HTR-8/SVneo (cell line): ENCODE data around the gene RBMX.
"Not testable (repeated sequence)": the region's sequence is repeated elsewhere in the genome, so short reads cannot be mapped to it uniquely, and the experiment has no call there.

Experiments
- DNase-seq: peaks from one replicate; pipeline ENCODE4 v3.0.0; 2011; ENCODE audit warnings: low spot score, mixed read lengths; ENCODE audit not compliant: insufficient read length
- FAIRE-seq: peaks from 2 replicates; lab custom pipeline; 2011; peaks lifted over from hg19 to GRCh38; lab: Jason Lieb, UNC

RBMX gene

DNA sequence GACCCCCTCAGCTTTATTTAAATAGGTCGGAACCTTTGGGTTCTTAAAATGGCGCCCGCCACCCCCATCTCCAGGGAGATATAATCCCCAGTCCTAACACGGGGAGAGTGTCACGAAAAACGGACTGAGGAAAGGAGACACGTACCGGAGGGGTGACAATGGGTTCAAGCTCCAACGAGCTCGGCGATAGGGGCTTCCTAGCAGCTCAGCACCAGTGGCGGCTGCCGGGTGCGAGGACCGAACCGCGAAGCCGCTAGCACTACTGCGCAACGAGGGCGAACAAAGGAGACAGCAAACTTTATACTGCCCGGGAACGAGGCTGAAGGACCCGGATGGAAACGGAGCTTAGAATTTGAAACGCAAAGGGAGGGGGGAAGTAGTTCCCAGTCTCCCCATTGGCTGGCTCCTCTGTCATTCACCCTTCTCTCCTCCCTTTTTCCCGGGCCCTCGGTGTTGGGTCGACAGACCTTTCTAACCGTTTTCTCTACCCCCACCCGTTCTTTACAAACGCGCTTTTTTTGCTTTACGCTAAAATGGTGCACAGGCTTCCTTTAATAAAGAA, at the start of gene RBMX:
Gene RBMX (minus strand): TSS at position 274 of the 562 bp plus-strand sequence. CDS start 1,298 bp downstream, outside the sequence.
- peak; percentile 68 for DNase-seq
- no peak for FAIRE-seq

GRCh38 chrX:136921438-136921837, 40.9 kb upstream of the RBMX start:
- DNase-seq, FAIRE-seq: not testable (repeated sequence)

DNA sequence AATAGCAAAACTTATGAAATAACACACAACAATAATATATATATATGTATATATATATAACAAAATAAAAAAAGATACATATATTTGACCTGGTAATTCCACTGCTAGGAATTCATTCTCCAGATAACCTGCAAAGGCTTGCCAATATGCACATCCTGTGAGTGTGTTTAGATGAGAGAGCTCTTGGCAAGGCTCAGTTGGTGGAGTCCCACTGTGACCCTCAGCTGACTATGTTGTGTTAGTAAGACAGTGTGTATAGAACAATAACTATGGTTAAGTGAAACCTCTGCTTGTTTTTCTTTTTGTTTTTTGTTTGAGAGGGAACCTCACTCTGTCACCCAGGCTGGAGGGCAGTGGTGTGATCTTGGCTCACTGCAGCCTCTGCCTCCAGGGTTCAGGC, 39.5 kb upstream of the RBMX start:
- DNase-seq (no peak), FAIRE-seq (no peak)

DNA sequence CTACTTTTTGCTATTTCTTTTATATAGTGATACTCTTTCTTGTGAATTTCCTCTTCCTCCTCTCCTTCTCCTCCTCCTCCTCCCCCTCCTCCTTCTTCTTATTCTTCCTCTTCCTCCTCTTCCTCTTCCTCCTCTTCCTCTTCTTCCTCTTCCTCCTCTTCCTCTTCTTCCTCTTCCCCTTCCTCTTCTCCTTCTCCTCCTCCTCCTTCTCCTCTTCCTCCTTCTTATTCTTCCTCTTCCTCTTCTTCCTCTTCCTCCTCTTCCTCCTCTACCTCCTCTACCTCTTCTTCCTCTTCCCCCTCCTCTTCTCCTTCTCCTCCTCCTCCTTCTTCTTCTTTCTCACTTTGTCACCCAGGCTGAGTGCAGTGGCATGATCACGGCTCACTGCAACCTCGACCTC, 36.3 kb upstream of the RBMX start:
- FAIRE-seq (no peak), DNase-seq (no peak)

DNA sequence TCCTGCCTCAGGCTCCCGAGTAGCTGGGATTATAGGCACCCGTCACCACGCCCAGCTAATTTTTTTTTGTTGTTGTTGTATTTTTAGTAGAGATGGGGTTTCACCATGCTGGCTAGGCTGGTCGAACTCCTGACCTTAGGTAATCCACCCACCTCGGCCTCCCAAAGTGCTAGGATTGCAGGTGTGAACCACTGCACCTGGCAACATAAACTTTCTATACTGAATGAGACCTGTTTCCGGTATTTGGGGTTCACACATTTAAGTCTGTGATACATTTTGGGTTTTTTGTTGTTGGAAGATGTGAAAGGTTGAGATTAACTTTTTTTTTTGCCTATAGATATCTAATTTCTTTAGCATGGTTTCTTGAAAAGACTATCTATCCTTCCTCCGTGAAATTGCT, 31.1 kb upstream of the RBMX start:
- FAIRE-seq, DNase-seq: not testable (repeated sequence)

GRCh38 chrX:136911253-136911652, 30.7 kb upstream of the RBMX start:
- DNase-seq: no peak
- no peak for FAIRE-seq

DNA sequence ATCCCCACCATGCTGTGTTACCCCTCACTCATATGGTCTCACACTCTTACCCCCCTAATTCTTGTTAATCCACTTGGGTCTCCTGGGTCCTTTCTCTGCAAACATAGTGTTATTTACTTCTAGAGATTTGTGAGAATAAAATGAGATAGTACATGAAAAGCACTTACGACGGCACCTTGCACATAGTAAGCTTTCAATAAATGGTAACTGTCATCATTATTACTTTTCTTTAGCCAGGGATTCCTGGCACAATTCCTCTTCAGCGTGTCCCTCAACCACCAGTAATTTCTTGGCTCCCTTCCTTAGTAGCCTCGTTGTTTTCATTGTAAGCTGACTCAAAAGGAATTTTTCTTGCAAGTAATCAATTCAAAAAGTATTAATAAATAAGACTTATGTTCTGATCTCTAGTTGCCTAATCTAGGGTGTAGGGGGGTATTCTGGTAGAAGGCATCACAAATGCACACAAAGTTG, 30.1 kb upstream of the RBMX start:
- DNase-seq (no peak), FAIRE-seq (no peak)

- no peak for FAIRE-seq
- DNase-seq: peak; percentile 51
Observed at GRCh38 chrX:136909706-136910564, 29.4 kb upstream of the RBMX start.

DNA sequence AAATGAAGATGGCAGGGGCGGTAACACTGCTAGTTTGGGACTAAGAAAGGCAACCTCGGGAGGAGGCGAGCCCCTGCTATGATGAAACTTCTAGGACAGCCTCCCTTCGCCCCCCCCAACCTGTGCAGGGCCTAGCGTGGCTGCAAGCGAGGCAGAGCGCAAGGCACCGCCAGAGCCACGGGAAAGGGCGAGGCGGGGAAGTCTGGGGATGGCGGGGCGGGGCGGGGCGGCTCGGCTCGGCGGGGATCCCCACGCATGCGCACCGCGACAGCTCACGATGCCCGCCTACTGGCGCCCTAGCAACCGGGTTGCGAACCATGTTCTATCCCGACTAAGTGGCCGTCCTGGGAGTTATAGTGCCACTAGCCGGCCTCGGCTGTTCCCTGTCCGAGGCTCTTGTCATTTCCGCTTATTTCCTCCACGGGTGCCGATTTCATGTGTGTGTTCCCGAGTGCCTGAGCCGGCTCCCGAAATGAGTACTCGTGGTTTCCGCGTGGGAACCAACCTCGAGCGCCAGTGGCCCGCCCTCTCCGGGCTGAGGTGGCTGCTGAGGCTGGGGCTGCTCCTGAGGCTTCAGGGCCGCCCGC, 28.7 kb upstream of the RBMX start:
- no peak for FAIRE-seq
- DNase-seq: peak; percentile 67

GRCh38 chrX:136907621-136908020, 27.1 kb upstream of the RBMX start:
- FAIRE-seq (no peak), DNase-seq (no peak)

DNA sequence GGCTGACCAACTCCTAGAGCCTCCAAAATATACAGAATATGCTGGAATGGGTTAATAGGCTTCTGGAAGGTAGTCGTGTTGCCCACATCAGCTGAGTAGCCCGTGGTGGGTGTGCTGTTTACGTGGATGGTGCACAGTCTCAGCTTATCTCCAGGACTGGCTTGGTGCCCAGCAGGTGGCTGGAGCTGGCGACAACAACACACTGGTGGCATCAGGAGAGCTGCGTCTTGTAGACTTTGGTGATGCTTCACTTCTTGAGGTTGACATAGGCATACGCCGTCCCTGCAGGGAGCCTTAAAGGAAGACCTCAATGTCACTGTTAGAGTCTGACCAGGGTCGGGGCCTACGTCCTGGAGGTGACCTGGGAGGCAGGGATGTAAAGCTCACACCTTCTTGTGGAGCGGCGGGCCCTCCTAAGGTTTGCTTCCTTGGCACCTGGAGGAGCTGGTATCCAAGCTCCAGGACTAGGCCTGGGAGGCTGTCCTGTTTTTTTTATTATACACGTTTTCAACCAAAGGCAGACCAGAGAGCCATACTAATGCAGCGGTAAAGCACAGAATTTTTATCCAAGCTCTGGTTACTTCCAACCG, 26.5 kb upstream of the RBMX start:
- DNase-seq: no peak
- no peak for FAIRE-seq

DNA sequence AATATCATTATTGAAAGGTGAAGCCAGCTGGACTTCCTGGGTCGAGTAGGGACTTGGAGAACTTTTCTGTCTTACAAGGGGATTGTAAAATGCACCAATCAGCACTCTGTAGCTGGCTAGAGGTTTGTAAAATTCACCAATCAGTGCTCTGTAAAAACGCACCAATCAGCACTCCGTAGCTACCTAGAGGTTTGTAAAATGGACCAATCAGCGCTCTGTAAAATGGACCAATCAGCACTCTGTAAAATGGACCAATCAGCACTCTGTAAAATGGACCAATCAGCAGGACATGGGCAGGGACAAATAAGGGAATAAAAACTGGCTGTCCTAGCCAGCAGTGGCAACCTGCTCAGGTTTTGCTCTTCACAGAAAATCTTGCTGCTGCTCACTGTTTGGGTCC, 23.5 kb upstream of the RBMX start:
- FAIRE-seq, DNase-seq: not testable (repeated sequence)

DNA sequence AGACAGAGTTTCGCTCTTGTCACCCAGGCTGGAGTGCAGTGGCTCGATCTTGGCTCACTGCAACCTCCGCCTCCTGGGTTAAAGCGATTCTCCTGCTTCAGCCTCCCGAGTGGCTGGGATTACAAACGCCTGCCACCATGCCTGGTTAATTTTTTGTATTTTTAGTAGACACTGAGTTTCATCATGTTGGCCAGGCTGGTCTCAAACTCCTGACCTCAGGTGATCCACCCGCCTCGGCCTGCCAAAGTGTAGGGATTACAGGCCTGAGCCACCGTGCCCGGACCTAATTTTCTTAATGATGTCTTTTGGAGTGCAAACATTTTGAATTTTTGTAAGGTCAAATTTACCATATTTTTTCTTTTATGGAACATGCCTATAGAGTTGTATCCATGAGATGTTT, 19.5 kb upstream of the RBMX start:
- not testable (repeated sequence) for DNase-seq, FAIRE-seq

DNA sequence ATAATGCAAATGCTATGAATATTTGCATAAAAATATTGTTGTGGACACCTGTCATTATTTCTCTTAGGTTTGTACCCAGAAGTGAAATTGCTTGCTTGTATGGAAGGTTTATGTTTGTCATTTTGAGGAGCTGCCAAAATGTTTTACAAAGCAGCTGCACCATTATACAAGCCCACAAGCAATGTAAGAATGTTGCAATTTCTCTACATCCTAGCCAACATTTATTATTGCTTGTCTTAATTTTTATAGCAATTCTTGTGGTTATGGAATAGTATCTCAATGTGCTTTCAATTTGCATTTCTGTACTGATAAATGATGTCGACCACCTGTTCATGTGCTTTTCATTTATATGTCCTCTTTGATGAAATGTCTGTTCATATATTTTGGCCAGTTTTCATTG, 18.7 kb upstream of the RBMX start:
- DNase-seq: no peak

DNA sequence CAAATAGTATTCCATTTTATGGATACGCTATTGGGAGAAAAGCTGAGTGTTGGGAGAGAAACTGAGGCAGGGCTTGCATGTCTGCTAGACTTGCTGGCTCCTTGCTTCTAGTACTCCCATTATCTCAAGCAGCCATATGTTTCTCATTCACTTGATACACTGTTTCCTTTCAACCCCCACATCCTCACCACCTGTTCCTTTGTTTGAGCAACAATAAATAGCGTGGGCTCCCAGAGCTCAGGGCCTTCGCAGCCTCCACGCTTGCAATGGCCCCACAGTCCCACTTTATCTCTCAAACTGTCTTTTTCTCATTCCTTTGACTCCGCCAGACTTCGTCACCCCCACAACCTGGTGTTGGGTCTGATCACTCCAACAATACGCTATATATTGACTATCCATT, 18.2 kb upstream of the RBMX start:
- not testable (repeated sequence) for FAIRE-seq, DNase-seq

More for the DNA sequence above, 18.7 kb upstream of the RBMX start:
- no peak for FAIRE-seq

DNA sequence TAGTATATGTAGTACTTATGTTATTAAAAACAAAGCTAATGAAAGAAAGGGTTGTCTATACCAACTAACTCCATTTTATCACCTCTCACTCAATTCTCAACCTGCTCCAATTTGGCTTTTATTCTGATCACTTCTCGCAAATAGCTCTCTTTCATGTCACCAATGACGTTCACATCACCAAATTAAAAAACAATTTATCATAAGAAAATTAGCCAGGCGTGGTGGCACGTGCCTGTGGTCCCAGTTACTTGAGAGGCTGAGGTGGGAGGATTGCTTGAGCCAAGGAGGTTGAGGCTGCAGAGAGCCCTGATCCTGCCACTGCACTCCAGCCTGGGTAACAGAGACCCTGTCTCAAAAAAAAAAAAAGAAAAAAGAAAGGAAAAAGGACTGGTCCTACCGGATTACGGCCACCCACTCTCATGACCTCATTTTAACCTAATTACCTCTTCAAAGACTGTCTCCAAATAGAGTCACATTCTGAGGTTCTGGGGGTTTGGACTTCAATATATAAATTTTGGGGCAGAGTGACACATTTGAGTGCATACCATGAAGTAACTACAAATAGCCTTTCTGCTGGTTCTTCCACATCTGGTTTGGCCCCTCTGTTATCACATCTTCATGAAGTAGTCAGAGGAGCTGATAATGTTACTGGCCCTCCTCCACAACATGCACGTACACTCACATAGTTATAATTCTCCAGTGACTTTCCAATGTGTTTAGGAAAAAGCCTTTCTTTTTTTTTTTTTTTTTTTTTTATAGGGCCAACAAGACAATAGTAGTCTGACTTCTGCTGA, 15.8 kb upstream of the RBMX start:
- FAIRE-seq (no peak), DNase-seq (no peak)

DNA sequence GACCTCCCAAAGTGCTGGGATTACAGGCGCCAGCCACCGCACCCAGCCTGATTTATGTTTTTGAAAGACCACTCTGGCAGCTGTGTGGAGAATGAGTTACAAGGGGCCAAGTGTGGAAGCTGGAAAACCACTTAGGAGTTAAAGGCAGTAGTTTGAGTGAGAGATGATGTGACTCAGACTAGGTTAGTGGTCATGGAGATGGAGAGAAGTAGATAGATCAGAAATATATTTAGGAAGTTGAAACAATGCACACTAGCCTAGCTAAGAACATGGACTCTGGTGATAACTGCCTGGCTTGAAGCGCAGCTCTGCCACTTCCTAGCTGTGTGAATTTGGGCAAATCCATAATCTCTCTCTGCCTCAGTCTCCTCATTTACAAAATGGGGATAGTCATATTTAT, 11.9 kb upstream of the RBMX start:
- no peak for DNase-seq
- no peak for FAIRE-seq

DNA sequence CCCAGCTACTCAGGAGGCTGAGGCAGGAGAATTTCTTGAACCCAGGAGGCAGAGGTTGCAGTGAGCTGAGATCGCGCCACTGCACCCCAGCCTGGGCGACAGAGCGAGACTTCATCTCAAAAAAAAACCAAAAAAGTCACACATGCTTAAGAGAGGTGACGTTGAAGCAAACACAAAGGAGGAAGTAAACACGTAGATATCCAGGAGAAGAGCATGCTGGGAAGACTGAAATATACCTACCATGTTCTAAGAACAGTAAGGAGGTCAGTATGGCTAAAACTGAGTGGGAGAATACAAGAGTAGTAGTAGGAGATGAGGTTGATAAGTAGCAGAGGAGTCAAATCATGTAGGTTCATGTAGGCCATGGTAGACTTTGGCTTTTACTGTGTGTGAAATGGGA, 10.1 kb upstream of the RBMX start:
- DNase-seq, FAIRE-seq: not testable (repeated sequence)

GRCh38 chrX:136889269-136889668, 8.7 kb upstream of the RBMX start:
- DNase-seq (no peak), FAIRE-seq (no peak)

DNA sequence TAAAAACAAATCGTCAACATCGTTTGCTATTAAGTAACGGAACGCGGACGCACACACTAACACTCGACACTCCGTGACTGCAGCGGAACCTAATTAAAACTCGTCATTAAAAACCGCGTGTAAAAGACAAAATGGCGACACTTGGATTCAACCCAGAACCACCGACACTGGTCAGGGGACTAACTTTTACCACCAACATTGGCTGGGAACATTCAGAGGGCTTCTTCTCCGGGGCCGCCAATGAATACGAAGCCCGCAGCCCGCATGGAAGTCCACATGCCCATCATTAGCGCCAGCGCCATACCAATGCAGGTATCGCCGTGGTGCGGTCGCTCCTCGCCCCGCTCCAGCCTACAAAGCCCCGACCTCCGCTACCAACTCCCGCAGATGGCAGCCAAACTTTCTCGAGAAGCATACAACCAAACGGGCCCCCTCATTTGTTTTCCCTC, 498 bp downstream of the RBMX start:
- no peak for DNase-seq

More for the DNA sequence above, 498 bp downstream of the RBMX start:
- FAIRE-seq: no peak
